Measurements from ENCODE around the gene ICAM4. TPM values are rescaled to one million over a fixed set of nuclear protein-coding genes. Genes with fewer than 3 reads are reported as not detected.

ICAM4 gene
- polyA plus RNA-seq, 1 donor from 2014 or later = not detected

GRCh38 chr19:10256551-10256950 is 30.2 kb upstream of the ICAM4 start:
- Histone ChIP-seq H3K4me3 (ENCODE audit: low read length) (no peak overlapping the region), H3K9ac (ENCODE audit: low read length) (no peak overlapping the region), H3K27ac (ENCODE audit: low read length) (no peak overlapping the region), H3F3A (ENCODE audit: insufficient read depth, low read length, poor library complexity, severe bottlenecking) (no peaks in the 10 kb centered on the region), H3K36me3 (ENCODE audit: insufficient read depth, low read length) (no peaks in the 10 kb centered on the region), H3K9me3 (ENCODE audit: low read length) (no peaks in the 10 kb centered on the region), H4K20me1 (ENCODE audit: insufficient read depth) (no peaks in the 10 kb centered on the region), H3K9me2 (ENCODE audit: insufficient read depth, low read length) (no peaks in the 10 kb centered on the region), H3K79me2 (replicated peaks; ENCODE audit: insufficient read depth, low read length) (peaks cover 7% of the 10 kb centered on the region), H3K27me3 (ENCODE audit: insufficient read depth, low read depth, low read length) (no peaks in the 10 kb centered on the region), H3K4me2 (ENCODE audit: low read length) (no peak overlapping the region), H2AFZ (ENCODE audit: low read depth, low read length) (no peak overlapping the region)
- TF ChIP-seq REST (IDR thresholded peaks at IDR 0.05; ENCODE audit: borderline replicate concordance) = no peak
- no peak for TF ChIP-seq CTCF (IDR thresholded peaks at IDR 0.05; ENCODE audit: poor library complexity, severe bottlenecking)

- peaks cover 7% of the 10 kb centered on the region for H3K79me2 ChIP-seq (replicated peaks; ENCODE audit: insufficient read depth, low read length)
- no peaks in the 10 kb centered on the region for H3F3A ChIP-seq (ENCODE audit: insufficient read depth, low read length, poor library complexity, severe bottlenecking)
- no peak for TF ChIP-seq TAF1 (IDR thresholded peaks at IDR 0.05; ENCODE audit: low read depth)
- TF ChIP-seq CTCF (IDR thresholded peaks at IDR 0.05; ENCODE audit: poor library complexity, severe bottlenecking) = no peak
- no peak for TF ChIP-seq RAD21 (conservative IDR thresholded peaks at IDR 0.05)
- TF ChIP-seq EP300 (conservative IDR thresholded peaks at IDR 0.05; ENCODE audit: poor library complexity, severe bottlenecking) = no peak
- no peak for TF ChIP-seq REST (IDR thresholded peaks at IDR 0.05; ENCODE audit: borderline replicate concordance)
- no peak for TF ChIP-seq MXI1 (conservative IDR thresholded peaks at IDR 0.05; ENCODE audit: poor library complexity, severe bottlenecking)
- no peak for TF ChIP-seq POLR2AphosphoS5 (IDR thresholded peaks at IDR 0.05)
- TF ChIP-seq SMC3 (conservative IDR thresholded peaks at IDR 0.05; ENCODE audit: poor library complexity) = no peak
- TF ChIP-seq EZH2 (IDR thresholded peaks at IDR 0.05; ENCODE audit: borderline replicate concordance, insufficient read depth, low read length, poor library complexity, severe bottlenecking) = no peak
- no peaks in the 10 kb centered on the region for H4K20me1 ChIP-seq (ENCODE audit: insufficient read depth)
- H3K27ac ChIP-seq (ENCODE audit: low read length) = no peak overlapping the region
- H3K9ac ChIP-seq (ENCODE audit: low read length) = no peak overlapping the region
- H3K9me2 ChIP-seq (ENCODE audit: insufficient read depth, low read length) = no peaks in the 10 kb centered on the region
- no peaks in the 10 kb centered on the region for H3K27me3 ChIP-seq (ENCODE audit: insufficient read depth, low read depth, low read length)
- H3K9me3 ChIP-seq (ENCODE audit: low read length) = no peaks in the 10 kb centered on the region
- no peak overlapping the region for H2AFZ ChIP-seq (ENCODE audit: low read depth, low read length)
- H3K36me3 ChIP-seq (ENCODE audit: insufficient read depth, low read length) = no peaks in the 10 kb centered on the region
- H3K4me3 ChIP-seq (ENCODE audit: low read length) = no peak overlapping the region
- H3K4me2 ChIP-seq (ENCODE audit: low read length) = no peak overlapping the region
Measured at GRCh38 chr19:10256970-10257615, 29.7 kb upstream of the ICAM4 start.

Measured in neural cell (in vitro differentiated cells).